HL-60 (cell line): ENCODE data around the gene CCDC87.

Source experiments
- DNase-seq, 2 experiments: peaks; one replicate each; pipeline ENCODE4 v3.0.0-alpha.2; 2010 to 2020; ENCODE audit warnings: low read depth in 1 of 2, low spot score in 1 of 2
- H3K27ac ChIP-seq: fragments of 250-450 bp; sonication (Bioruptor Pico); replicated peaks from 2 replicates; pipeline ENCODE4 v1.5.1; 2020; ENCODE audit warnings: mild to moderate bottlenecking, moderate library complexity
- H3K27me3 ChIP-seq: fragments of 250-450 bp; sonication (Bioruptor Pico); 2 replicates; pipeline ENCODE4 v1.5.1; 2021; ENCODE audit warnings: mild to moderate bottlenecking, moderate library complexity; ENCODE audit not compliant: insufficient read depth, poor library complexity, severe bottlenecking
- H3K4me3 ChIP-seq: replicated peaks from 2 replicates; pipeline ENCODE4 v1.5.1; 2011; ENCODE audit warnings: mild to moderate bottlenecking, control low read depth, low read length; ENCODE audit not compliant: insufficient read depth
- GABPA ChIP-seq: IDR thresholded peaks from 2 replicates; pipeline ENCODE4 v1.6.1; 2012; ENCODE audit warnings: low read depth
- POLR2AphosphoS5 ChIP-seq: IDR thresholded peaks from 2 replicates; pipeline ENCODE4 v1.6.1; 2012; ENCODE audit warnings: low read depth
- SPI1 ChIP-seq: IDR thresholded peaks from 2 replicates; pipeline ENCODE4 v1.6.1; 2012; ENCODE audit warnings: low read depth, mild to moderate bottlenecking, borderline replicate concordance
- TF ChIP-seq, protein P1 (sequence below): IDR thresholded peaks from 2 replicates; pipeline ENCODE4 v1.6.1; 2012; ENCODE audit warnings: low read depth; ENCODE audit not compliant: insufficient replicate concordance
- TF ChIP-seq, protein P2 (sequence below): IDR thresholded peaks from one replicate; pipeline ENCODE4 v1.5.1; 2011; ENCODE audit warnings: low read length, control low read depth, inconsistent platforms; ENCODE audit not compliant: insufficient read depth

The CCDC87 gene

DNA sequence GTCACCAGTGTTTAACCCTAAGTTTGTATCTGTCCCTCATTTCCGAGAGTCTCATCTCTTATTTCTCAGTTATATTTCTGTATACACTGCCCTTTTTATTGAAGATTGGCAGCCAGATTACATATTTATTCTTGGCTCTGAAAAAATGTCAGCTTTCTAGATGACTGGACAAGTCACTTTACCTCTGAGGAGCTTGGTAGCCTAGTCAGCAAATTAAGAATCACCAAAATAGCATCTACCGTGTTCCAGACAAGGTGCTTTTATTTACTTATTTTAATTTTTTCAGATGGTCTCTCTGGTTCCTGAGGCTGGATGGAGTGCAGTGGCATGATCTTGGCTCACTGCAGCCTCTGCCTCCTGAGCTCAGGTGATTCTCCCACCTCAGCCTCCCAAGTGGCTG lies 40.1 kb upstream of the CCDC87 start:
- Histone ChIP-seq H3K27me3 (no peaks in the 10 kb centered on the region), H3K4me3 (no peak overlapping the region), H3K27ac (no peak overlapping the region)
- TF ChIP-seq, protein P1, sequence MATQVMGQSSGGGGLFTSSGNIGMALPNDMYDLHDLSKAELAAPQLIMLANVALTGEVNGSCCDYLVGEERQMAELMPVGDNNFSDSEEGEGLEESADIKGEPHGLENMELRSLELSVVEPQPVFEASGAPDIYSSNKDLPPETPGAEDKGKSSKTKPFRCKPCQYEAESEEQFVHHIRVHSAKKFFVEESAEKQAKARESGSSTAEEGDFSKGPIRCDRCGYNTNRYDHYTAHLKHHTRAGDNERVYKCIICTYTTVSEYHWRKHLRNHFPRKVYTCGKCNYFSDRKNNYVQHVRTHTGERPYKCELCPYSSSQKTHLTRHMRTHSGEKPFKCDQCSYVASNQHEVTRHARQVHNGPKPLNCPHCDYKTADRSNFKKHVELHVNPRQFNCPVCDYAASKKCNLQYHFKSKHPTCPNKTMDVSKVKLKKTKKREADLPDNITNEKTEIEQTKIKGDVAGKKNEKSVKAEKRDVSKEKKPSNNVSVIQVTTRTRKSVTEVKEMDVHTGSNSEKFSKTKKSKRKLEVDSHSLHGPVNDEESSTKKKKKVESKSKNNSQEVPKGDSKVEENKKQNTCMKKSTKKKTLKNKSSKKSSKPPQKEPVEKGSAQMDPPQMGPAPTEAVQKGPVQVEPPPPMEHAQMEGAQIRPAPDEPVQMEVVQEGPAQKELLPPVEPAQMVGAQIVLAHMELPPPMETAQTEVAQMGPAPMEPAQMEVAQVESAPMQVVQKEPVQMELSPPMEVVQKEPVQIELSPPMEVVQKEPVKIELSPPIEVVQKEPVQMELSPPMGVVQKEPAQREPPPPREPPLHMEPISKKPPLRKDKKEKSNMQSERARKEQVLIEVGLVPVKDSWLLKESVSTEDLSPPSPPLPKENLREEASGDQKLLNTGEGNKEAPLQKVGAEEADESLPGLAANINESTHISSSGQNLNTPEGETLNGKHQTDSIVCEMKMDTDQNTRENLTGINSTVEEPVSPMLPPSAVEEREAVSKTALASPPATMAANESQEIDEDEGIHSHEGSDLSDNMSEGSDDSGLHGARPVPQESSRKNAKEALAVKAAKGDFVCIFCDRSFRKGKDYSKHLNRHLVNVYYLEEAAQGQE, result no peak
- TF ChIP-seq, protein P2, sequence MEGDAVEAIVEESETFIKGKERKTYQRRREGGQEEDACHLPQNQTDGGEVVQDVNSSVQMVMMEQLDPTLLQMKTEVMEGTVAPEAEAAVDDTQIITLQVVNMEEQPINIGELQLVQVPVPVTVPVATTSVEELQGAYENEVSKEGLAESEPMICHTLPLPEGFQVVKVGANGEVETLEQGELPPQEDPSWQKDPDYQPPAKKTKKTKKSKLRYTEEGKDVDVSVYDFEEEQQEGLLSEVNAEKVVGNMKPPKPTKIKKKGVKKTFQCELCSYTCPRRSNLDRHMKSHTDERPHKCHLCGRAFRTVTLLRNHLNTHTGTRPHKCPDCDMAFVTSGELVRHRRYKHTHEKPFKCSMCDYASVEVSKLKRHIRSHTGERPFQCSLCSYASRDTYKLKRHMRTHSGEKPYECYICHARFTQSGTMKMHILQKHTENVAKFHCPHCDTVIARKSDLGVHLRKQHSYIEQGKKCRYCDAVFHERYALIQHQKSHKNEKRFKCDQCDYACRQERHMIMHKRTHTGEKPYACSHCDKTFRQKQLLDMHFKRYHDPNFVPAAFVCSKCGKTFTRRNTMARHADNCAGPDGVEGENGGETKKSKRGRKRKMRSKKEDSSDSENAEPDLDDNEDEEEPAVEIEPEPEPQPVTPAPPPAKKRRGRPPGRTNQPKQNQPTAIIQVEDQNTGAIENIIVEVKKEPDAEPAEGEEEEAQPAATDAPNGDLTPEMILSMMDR, result no peak
- no peak for TF ChIP-seq GABPA
- no peak for DNase-seq

DNA sequence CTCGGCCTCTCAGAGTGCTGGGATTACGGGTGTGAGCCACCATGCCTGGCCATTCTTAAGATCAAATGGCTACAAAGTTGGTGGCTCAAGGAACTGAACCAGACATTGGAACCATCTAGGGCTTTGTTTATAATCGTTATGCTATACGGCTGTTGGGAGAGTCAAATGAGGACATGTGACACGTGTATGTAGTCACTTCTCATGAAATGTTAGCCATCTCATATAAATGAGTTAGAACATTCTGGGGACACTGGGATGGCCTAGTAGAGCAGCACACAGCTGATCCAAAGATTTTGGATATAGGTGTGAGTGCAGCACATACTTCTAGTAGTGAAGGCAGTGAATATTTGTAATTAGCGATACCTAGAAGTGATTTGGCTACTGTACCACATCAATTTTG lies 39.0 kb upstream of the CCDC87 start:
- Histone ChIP-seq H3K27me3 (no peaks in the 10 kb centered on the region), H3K27ac (no peak overlapping the region), H3K4me3 (no peak overlapping the region)
- TF ChIP-seq POLR2AphosphoS5 (no peak), SPI1 (no peak), GABPA (no peak)
- TF ChIP-seq, protein P1, result no peak
- TF ChIP-seq, protein P2, result no peak
- no peak for DNase-seq

DNA sequence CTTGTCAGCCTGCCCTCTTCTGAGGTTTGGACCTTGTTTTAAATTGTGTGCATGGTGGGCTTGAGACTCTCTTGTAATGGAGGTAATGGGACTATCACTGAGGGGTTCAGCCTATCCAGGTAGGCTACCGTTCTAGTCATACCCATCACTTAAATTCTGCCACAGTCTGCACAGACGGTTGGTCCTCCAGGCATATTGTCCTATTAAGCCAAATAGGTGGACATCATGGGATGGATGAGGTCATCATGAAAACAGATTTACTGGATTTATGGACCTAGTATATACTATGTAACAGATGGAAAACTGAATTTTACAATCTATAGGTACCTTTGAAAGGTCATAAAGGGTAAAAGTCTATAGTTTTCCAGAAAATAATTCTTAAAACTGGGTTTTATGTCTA lies 36.5 kb upstream of the CCDC87 start:
- Histone ChIP-seq H3K27me3 (no peaks in the 10 kb centered on the region), H3K4me3 (no peak overlapping the region), H3K27ac (no peak overlapping the region)
- no peak for DNase-seq
- TF ChIP-seq GABPA (no peak), SPI1 (no peak), POLR2AphosphoS5 (no peak)
- TF ChIP-seq, protein P1, result no peak
- TF ChIP-seq, protein P2, result no peak
